HG03378 (cell line): ENCODE measurements around the gene SPZ1.
"Not testable (repeated sequence)": the region's sequence is repeated elsewhere in the genome, so short reads cannot be mapped to it uniquely, and the experiment has no call there.

Experiments used
- ATAC-seq: cut with Tn5 transposase; IDR thresholded peaks from one replicate; pipeline ENCODE4 v1.9.1; 2021; ENCODE audit warnings: mild to moderate bottlenecking, moderate library complexity; ENCODE audit not compliant: unreplicated experiment

The SPZ1 gene

GRCh38 chr5:80319702-80320101 lies at the start of gene SPZ1:
Gene SPZ1 (plus strand): TSS chr5:80320002. CDS start chr5:80320216, 214 bp downstream.
- ATAC-seq = no peak

- ATAC-seq = not testable (repeated sequence)
Observed at GRCh38 chr5:80270543-80270942, 49.3 kb upstream of the SPZ1 start.

GRCh38 chr5:80275347-80275746 lies 44.5 kb upstream of the SPZ1 start:
- no peak for ATAC-seq

- no peak for ATAC-seq
Observed at GRCh38 chr5:80276186-80276585, 43.6 kb upstream of the SPZ1 start.

- no peak for ATAC-seq
Observed at GRCh38 chr5:80277191-80277590, 42.6 kb upstream of the SPZ1 start.

GRCh38 chr5:80282054-80282453 lies 37.7 kb upstream of the SPZ1 start:
- no peak for ATAC-seq

GRCh38 chr5:80283360-80283759 lies 36.4 kb upstream of the SPZ1 start:
- no peak for ATAC-seq

GRCh38 chr5:80284720-80285119 lies 35.1 kb upstream of the SPZ1 start:
- ATAC-seq = no peak

GRCh38 chr5:80288177-80288576 lies 31.6 kb upstream of the SPZ1 start:
- ATAC-seq = no peak

- no peak for ATAC-seq
Observed at GRCh38 chr5:80289320-80289719, 30.5 kb upstream of the SPZ1 start.

- ATAC-seq = no peak
Observed at GRCh38 chr5:80291761-80292160, 28.0 kb upstream of the SPZ1 start.

- no peak for ATAC-seq
Observed at GRCh38 chr5:80296121-80296520, 23.7 kb upstream of the SPZ1 start.

GRCh38 chr5:80299601-80300000 lies 20.2 kb upstream of the SPZ1 start:
- ATAC-seq = no peak

GRCh38 chr5:80300125-80300524 lies 19.7 kb upstream of the SPZ1 start:
- ATAC-seq = no peak

- ATAC-seq = not testable (repeated sequence)
Observed at GRCh38 chr5:80300796-80301195, 19.0 kb upstream of the SPZ1 start.

GRCh38 chr5:80301342-80301741 lies 18.5 kb upstream of the SPZ1 start:
- not testable (repeated sequence) for ATAC-seq

- ATAC-seq = no peak
Observed at GRCh38 chr5:80302636-80303035, 17.2 kb upstream of the SPZ1 start.

GRCh38 chr5:80308526-80308925 lies 11.3 kb upstream of the SPZ1 start:
- ATAC-seq = no peak

- ATAC-seq = no peak
Observed at GRCh38 chr5:80309871-80310665, 9.7 kb upstream of the SPZ1 start.

- ATAC-seq = no peak
Observed at GRCh38 chr5:80315244-80315643, 4.6 kb upstream of the SPZ1 start.

GRCh38 chr5:80318212-80318611 lies 1.6 kb upstream of the SPZ1 start:
- no peak for ATAC-seq

GRCh38 chr5:80324912-80325311 lies 5.1 kb downstream of the SPZ1 start:
- no peak for ATAC-seq

- ATAC-seq = no peak
Observed at GRCh38 chr5:80326468-80326867, 6.7 kb downstream of the SPZ1 start.
